Caco-2 (cell line): ENCODE measurements around the gene EPHB2. TPM values are rescaled to one million over a fixed set of nuclear protein-coding genes. Genes with fewer than 3 reads are reported as not detected.

Source experiments
- BruUV-seq: library from RNA; stranded (reverse); fragments of 400-500 nt; replicated peaks from 2 replicates; lab custom pipeline; 2021; lab: Mats Ljungman, UMichigan
- CTCF ChIA-PET: fragments of 300-600 bp; sonication (Branson Sonifier 250); formaldehyde crosslinking; loops from one replicate; lab custom pipeline; 2022; ENCODE audit warnings: antibody characterized with exemption; lab: Charles Lee
- POLR2A ChIA-PET: fragments of 300-600 bp; sonication (Branson Sonifier 250); formaldehyde crosslinking; loops from one replicate; lab custom pipeline; 2022; ENCODE audit warnings: antibody characterized with exemption; lab: Charles Lee
- DNase-seq, 2 experiments: peaks; one replicate each; pipeline versions ENCODE4 v3.0.0 to v3.0.0-alpha.2; 2020 to 2022
- H3K27me3 ChIP-seq: replicated peaks from 2 replicates; pipeline ENCODE4 v1.6.0; 2011; ENCODE audit warnings: low read length; ENCODE audit not compliant: control insufficient read depth, insufficient read depth
- H3K36me3 ChIP-seq: 2 replicates; pipeline ENCODE4 v1.5.1; 2011; ENCODE audit warnings: low read length; ENCODE audit not compliant: control insufficient read depth, insufficient read depth
- H3K4me1 ChIP-seq: fragments of 250-450 bp; sonication (Bioruptor Pico); 2 replicates; pipeline ENCODE4 v1.5.1; 2020; ENCODE audit warnings: mild to moderate bottlenecking
- H3K4me3 ChIP-seq: 2 replicates; pipeline ENCODE4 v1.5.1; 2011; ENCODE audit warnings: low read depth, mild to moderate bottlenecking, control low read depth, low read length
- H3K9me3 ChIP-seq: fragments of 250-450 bp; sonication (Bioruptor Pico); 2 replicates; pipeline ENCODE4 v1.5.1; 2020; ENCODE audit warnings: mild to moderate bottlenecking, moderate library complexity
- H3K27ac Mint-ChIP-seq: one replicate; pipeline ENCODE4 v1.8.0; 2022; ENCODE audit warnings: mixed read lengths; ENCODE audit not compliant: unreplicated experiment
- H3K27me3 Mint-ChIP-seq: one replicate; pipeline ENCODE4 v1.8.0; 2022; ENCODE audit warnings: mixed read lengths; ENCODE audit not compliant: insufficient read depth, unreplicated experiment
- H3K36me3 Mint-ChIP-seq: one replicate; pipeline ENCODE4 v1.8.0; 2022; ENCODE audit warnings: mild to moderate bottlenecking, mixed read lengths; ENCODE audit not compliant: insufficient read depth, unreplicated experiment
- H3K4me1 Mint-ChIP-seq: one replicate; pipeline ENCODE4 v1.8.0; 2022; ENCODE audit warnings: low read depth, mixed read lengths; ENCODE audit not compliant: unreplicated experiment
- H3K4me3 Mint-ChIP-seq: one replicate; pipeline ENCODE4 v1.8.0; 2022; ENCODE audit warnings: mild to moderate bottlenecking, moderate library complexity, mixed read lengths; ENCODE audit not compliant: unreplicated experiment
- H3K9me3 Mint-ChIP-seq: one replicate; pipeline ENCODE4 v1.8.0; 2022; ENCODE audit warnings: mixed read lengths; ENCODE audit not compliant: unreplicated experiment
- intact Hi-C: fragments of 100-400 bp; cut with micrococcal nuclease; formaldehyde crosslinking; loops from one replicate; pipeline ENCODE4 v1.10.0; 2022; ENCODE audit not compliant: unreplicated experiment
- total RNA-seq: library from RNA; stranded (reverse); gene quantifications from 2 replicates; pipeline ENCODE4 v1.2.3, GENCODE V29; 2022
- TF ChIP-seq, protein P1 (sequence below), 2 experiments: fragments of 200-600 bp in 1 of 2; IDR thresholded peaks; 1 replicate in 1 of 2; 2 replicates in 1 of 2; pipeline versions ENCODE4 v1.5.1 to v1.8.0; 2011 to 2022; ENCODE audit warnings: antibody characterized with exemption in 1 of 2, control low read depth in 1 of 2, inconsistent platforms in 1 of 2, low read depth in 1 of 2, low read length in 1 of 2, mild to moderate bottlenecking in 1 of 2, moderate library complexity in 1 of 2; ENCODE audit not compliant: insufficient read depth in 1 of 2, severe bottlenecking in 1 of 2, unreplicated experiment in 1 of 2

EPHB2 gene
- total RNA-seq, 1 experiment from 2014 or later, result 30.1 TPM

DNA sequence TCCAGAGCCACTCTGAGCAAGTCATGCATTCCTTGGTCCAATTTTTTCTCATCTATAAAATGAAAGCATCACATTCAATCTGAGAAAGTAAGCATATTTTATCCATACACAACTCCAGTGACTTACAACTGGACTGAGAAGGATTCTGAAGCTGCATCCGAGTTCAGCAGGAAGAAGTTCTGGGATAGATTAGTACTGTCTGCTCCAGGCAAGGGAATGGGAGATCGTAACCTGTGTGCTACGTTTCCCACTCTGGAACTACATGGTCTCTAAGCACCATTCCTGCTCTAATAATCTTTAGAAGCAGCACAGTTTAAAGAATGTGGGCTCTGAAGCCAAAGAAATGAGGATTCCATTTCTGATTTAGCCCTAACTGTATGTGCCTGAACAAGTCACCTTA is 182.7 kb downstream of the EPHB2 start:
- TF ChIP-seq, protein P1, sequence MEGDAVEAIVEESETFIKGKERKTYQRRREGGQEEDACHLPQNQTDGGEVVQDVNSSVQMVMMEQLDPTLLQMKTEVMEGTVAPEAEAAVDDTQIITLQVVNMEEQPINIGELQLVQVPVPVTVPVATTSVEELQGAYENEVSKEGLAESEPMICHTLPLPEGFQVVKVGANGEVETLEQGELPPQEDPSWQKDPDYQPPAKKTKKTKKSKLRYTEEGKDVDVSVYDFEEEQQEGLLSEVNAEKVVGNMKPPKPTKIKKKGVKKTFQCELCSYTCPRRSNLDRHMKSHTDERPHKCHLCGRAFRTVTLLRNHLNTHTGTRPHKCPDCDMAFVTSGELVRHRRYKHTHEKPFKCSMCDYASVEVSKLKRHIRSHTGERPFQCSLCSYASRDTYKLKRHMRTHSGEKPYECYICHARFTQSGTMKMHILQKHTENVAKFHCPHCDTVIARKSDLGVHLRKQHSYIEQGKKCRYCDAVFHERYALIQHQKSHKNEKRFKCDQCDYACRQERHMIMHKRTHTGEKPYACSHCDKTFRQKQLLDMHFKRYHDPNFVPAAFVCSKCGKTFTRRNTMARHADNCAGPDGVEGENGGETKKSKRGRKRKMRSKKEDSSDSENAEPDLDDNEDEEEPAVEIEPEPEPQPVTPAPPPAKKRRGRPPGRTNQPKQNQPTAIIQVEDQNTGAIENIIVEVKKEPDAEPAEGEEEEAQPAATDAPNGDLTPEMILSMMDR (IDR thresholded peaks at IDR 0.05; ENCODE audit: insufficient read depth in 1 of 2, low read depth in 1 of 2, low read length in 1 of 2, severe bottlenecking in 1 of 2, unreplicated experiment in 1 of 2), result no peak
- Mint-ChIP-seq H3K4me1 (no peaks in the 10 kb centered on the region), H3K4me3 (no peak overlapping the region), H3K36me3 (peaks cover 4% of the 10 kb centered on the region), H3K27me3 (no peaks in the 10 kb centered on the region), H3K27ac (no peak overlapping the region), H3K9me3 (no peaks in the 10 kb centered on the region)
- intact Hi-C loops, result no loop called here
- no peak for DNase-seq
- Histone ChIP-seq H3K27me3 (no peaks in the 10 kb centered on the region), H3K36me3 (no peaks in the 10 kb centered on the region), H3K9me3 (no peaks in the 10 kb centered on the region), H3K4me1 (no peaks in the 10 kb centered on the region), H3K4me3 (no peak overlapping the region)
- BruUV-seq, result no TSS peak
- ChIA-PET CTCF (no interaction called here), POLR2A (no interaction called here)

DNA sequence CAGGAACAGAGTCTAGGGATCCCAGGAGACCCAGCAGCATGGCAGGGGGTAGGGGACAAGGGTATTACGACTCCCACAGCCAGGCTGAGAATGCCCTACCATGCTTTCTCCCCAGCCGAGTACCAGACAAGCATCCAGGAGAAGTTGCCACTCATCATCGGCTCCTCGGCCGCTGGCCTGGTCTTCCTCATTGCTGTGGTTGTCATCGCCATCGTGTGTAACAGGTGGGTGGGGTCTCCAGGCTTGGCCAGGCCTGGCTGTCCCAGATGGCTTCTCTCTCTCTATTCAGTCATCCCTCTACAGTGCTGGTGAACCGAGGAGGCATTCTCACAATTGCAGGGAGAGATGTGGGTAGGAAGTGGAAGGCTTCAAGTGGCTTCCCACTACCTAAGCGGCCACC is 184.7 kb downstream of the EPHB2 start:
- POLR2A ChIA-PET, result no interaction called here
- no peak for DNase-seq
- no peaks in the 10 kb centered on the region for H3K9me3 ChIP-seq
- Mint-ChIP-seq H3K4me3 (no peak overlapping the region), H3K27me3 (no peaks in the 10 kb centered on the region), H3K4me1 (no peaks in the 10 kb centered on the region), H3K27ac (no peak overlapping the region), H3K9me3 (no peaks in the 10 kb centered on the region), H3K36me3 (peaks cover 4% of the 10 kb centered on the region)
- intact Hi-C loops, result no loop called here
- CTCF ChIA-PET, result no interaction called here
- H3K36me3 ChIP-seq, result no peaks in the 10 kb centered on the region
- H3K27me3 ChIP-seq, result no peaks in the 10 kb centered on the region
- TF ChIP-seq, protein P1 (IDR thresholded peaks at IDR 0.05; ENCODE audit: insufficient read depth in 1 of 2, low read depth in 1 of 2, low read length in 1 of 2, severe bottlenecking in 1 of 2, unreplicated experiment in 1 of 2), result no peak
- no peaks in the 10 kb centered on the region for H3K4me1 ChIP-seq
- H3K4me3 ChIP-seq, result no peak overlapping the region
- no TSS peak for BruUV-seq

DNA sequence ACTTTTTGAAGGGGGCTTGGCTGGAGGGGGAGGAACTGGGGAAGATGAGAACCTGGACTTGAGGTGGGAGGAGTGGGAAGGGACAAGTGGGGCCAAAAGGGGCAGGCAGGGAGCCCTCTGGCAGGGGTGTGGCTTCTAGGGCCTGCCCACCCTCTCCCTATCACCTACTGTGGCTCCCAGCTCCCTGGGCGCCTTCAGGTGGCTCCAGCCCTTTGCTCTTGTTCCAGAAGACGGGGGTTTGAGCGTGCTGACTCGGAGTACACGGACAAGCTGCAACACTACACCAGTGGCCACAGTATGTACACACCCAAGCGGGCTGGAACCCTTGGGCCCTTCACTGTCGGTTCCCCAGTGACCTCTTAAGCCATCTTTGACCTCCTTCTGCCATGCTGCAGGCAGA is 185.5 kb downstream of the EPHB2 start:
- Mint-ChIP-seq H3K4me1 (no peaks in the 10 kb centered on the region), H3K36me3 (peaks cover 4% of the 10 kb centered on the region), H3K4me3 (no peak overlapping the region), H3K9me3 (no peaks in the 10 kb centered on the region), H3K27me3 (no peaks in the 10 kb centered on the region), H3K27ac (no peak overlapping the region)
- BruUV-seq, result no TSS peak
- TF ChIP-seq, protein P1 (IDR thresholded peaks at IDR 0.05; ENCODE audit: insufficient read depth in 1 of 2, low read depth in 1 of 2, low read length in 1 of 2, severe bottlenecking in 1 of 2, unreplicated experiment in 1 of 2), result no peak
- intact Hi-C loops, result no loop called here
- no peaks in the 10 kb centered on the region for H3K4me1 ChIP-seq
- no peak overlapping the region for H3K4me3 ChIP-seq
- CTCF ChIA-PET, result no interaction called here
- H3K9me3 ChIP-seq, result no peaks in the 10 kb centered on the region
- POLR2A ChIA-PET, result no interaction called here
- no peaks in the 10 kb centered on the region for H3K36me3 ChIP-seq
- DNase-seq, result no peak
- H3K27me3 ChIP-seq, result no peaks in the 10 kb centered on the region
